Endodermal cell (in vitro differentiated cells): ENCODE data around the gene MINDY4. TPM values are rescaled to one million over a fixed set of nuclear protein-coding genes. Genes with fewer than 3 reads are reported as not detected.

Experiments
- DNase-seq: peaks from one replicate; pipeline ENCODE4 v3.0.0-alpha.2; 2017
- H3K27ac ChIP-seq: 2 replicates; pipeline ENCODE4 v1.5.1; 2013; ENCODE audit warnings: mild to moderate bottlenecking, low read depth, low read length, moderate library complexity
- H3K27me3 ChIP-seq: 2 replicates; pipeline ENCODE4 v1.6.1; 2013; ENCODE audit warnings: mild to moderate bottlenecking, low read length, moderate library complexity; ENCODE audit not compliant: insufficient read depth, control insufficient read depth, poor library complexity, severe bottlenecking
- H3K36me3 ChIP-seq: 2 replicates; pipeline ENCODE4 v1.7.0; 2013; ENCODE audit warnings: mild to moderate bottlenecking, low read length, moderate library complexity; ENCODE audit not compliant: control insufficient read depth, insufficient read depth
- H3K4me1 ChIP-seq: one replicate; pipeline ENCODE4 v1.7.0; 2013; ENCODE audit warnings: low read length; ENCODE audit not compliant: control insufficient read depth, insufficient read depth
- H3K4me3 ChIP-seq: 2 replicates; pipeline ENCODE4 v1.5.1; 2013; ENCODE audit warnings: mild to moderate bottlenecking, low read length, moderate library complexity
- H3K9ac ChIP-seq: 2 replicates; pipeline ENCODE4 v1.6.1; 2013; ENCODE audit warnings: mild to moderate bottlenecking, low read length, moderate library complexity; ENCODE audit not compliant: poor library complexity, severe bottlenecking; ENCODE audit errors: extremely low read depth
- H3K9me3 ChIP-seq: 2 replicates; pipeline ENCODE4 v1.6.1; 2013; ENCODE audit warnings: mild to moderate bottlenecking, low read length, moderate library complexity; ENCODE audit not compliant: control insufficient read depth
- H3K27ac Mint-ChIP-seq: 2 replicates; pipeline ENCODE4 v1.8.0; 2020; ENCODE audit warnings: mixed read lengths
- H3K27me3 Mint-ChIP-seq: 2 replicates; pipeline ENCODE4 v1.8.0; 2021; ENCODE audit warnings: mild to moderate bottlenecking, mixed read lengths; ENCODE audit not compliant: insufficient read depth
- H3K36me3 Mint-ChIP-seq: 2 replicates; pipeline ENCODE4 v1.8.0; 2020; ENCODE audit warnings: low read depth, mixed read lengths
- H3K4me1 Mint-ChIP-seq: 2 replicates; pipeline ENCODE4 v1.8.0; 2020; ENCODE audit warnings: mixed read lengths
- H3K4me3 Mint-ChIP-seq: 2 replicates; pipeline ENCODE4 v1.8.0; 2020; ENCODE audit warnings: mild to moderate bottlenecking, moderate library complexity, mixed read lengths
- H3K9me3 Mint-ChIP-seq: 2 replicates; pipeline ENCODE4 v1.8.0; 2020; ENCODE audit warnings: mild to moderate bottlenecking, mixed read lengths
- WGBS, 2 experiments: methylation state at CpG; one replicate each; pipeline versions ENCODE4 v1.1.5 to v1.1.7; 2013; ENCODE audit warnings: missing lambda C conversion rate in 2 of 2, mixed read lengths in 1 of 2; ENCODE audit not compliant: insufficient coverage in 1 of 2, insufficient read length in 1 of 2; 5-methylcytosine and 5-hydroxymethylcytosine counted together
- total RNA-seq, 2 donors: library from RNA; stranded (reverse); fragmentation: NEBNext Ultra II Directional in 1 of 2; extraction: Animal tissue kit (Norgen Biotek cat#: 25700) in 1 of 2; gene quantifications; 2 replicates in 1 of 2; 3 replicates in 1 of 2; pipeline ENCODE4 v1.2.1, GENCODE V29; 2021
- TF ChIP-seq, protein P1 (sequence below): fragments of 200-600 bp; sonication (generic); conservative IDR thresholded peaks from 2 replicates; pipeline ENCODE4 v1.5.0; 2021; ENCODE audit warnings: antibody characterized with exemption, mild to moderate bottlenecking

Gene MINDY4
- total RNA-seq, 2 donors from 2014 or later: 7.2 to 8.1 TPM

DNA sequence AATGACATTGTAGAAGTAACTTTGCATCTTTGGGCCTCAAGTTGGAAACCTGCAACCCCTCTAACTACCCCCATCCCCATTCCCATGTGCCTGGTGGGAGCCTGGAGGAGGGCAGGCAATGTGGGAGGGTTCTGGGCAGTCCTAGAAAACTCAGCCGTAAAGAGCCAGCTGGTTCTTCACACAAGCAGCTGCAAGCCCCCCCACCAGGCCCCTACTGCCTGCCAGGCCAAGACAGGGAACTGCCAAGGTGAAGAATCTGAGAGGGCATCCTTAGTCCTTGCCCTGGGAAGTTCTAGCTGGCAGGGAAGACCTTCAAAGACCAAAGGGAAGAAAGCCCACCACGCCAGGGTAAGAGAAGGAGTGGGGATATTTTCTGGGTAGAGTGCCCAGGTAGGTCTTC lies 31.5 kb upstream of the MINDY4 start:
- TF ChIP-seq, protein P1, sequence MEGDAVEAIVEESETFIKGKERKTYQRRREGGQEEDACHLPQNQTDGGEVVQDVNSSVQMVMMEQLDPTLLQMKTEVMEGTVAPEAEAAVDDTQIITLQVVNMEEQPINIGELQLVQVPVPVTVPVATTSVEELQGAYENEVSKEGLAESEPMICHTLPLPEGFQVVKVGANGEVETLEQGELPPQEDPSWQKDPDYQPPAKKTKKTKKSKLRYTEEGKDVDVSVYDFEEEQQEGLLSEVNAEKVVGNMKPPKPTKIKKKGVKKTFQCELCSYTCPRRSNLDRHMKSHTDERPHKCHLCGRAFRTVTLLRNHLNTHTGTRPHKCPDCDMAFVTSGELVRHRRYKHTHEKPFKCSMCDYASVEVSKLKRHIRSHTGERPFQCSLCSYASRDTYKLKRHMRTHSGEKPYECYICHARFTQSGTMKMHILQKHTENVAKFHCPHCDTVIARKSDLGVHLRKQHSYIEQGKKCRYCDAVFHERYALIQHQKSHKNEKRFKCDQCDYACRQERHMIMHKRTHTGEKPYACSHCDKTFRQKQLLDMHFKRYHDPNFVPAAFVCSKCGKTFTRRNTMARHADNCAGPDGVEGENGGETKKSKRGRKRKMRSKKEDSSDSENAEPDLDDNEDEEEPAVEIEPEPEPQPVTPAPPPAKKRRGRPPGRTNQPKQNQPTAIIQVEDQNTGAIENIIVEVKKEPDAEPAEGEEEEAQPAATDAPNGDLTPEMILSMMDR: no peak
- H3K9me3 ChIP-seq: no peaks in the 10 kb centered on the region
- WGBS, 2 experiments: 97% methylated on average over 2 of the region's 2 CpGs; no CpG with 5 or more reads in 1 of the 2 experiments
- Mint-ChIP-seq H3K4me1 (no peaks in the 10 kb centered on the region), H3K36me3 (no peaks in the 10 kb centered on the region), H3K4me3 (no peak overlapping the region), H3K27me3 (peaks cover 22% of the 10 kb centered on the region), H3K9me3 (peaks cover 6% of the 10 kb centered on the region), H3K27ac (no peak overlapping the region)
- H3K4me1 ChIP-seq: no peaks in the 10 kb centered on the region
- no peaks in the 10 kb centered on the region for H3K27me3 ChIP-seq
- H3K9ac ChIP-seq: no peak overlapping the region
- no peak overlapping the region for H3K4me3 ChIP-seq
- H3K36me3 ChIP-seq: no peaks in the 10 kb centered on the region
- no peak overlapping the region for H3K27ac ChIP-seq
- no peak for DNase-seq

DNA sequence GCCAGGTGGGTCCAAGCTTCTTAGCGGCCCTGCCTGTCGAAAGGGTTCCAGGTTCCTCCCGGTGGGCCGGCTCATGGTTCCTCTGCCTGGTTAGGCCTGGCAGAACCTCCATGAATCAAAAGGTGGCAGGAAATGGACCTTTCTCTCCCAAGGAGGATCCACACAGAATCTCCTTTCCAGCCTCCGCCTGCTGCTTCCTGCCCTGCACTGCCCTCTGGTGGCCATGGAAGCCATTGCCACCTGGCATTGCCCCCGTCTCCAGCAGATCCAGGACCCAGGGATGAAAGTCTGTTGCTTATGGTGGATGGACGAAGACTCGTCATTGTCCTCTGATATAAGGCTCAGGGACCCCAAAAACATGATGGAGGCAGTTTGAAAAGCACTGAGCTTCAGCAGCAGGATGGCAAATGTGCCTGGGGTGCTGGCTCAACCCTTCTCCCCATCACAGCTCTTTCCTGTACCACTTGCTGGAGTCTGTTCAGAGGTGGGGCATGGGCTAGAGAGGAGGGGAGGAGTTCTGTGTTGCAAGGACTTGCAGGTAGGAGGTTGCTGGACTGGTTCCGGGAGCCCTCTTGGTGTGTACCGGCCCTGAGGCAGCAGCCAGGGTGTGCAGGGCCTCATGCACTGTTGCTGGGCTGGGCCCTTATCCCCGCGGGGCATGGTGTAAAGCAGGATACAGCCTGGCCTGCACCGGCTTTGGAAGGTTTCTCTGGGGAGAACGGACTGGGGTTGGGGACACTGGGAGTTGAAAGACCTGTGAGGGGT lies 30.6 kb upstream of the MINDY4 start:
- no peaks in the 10 kb centered on the region for H3K4me1 Mint-ChIP-seq
- Histone ChIP-seq H3K36me3 (no peaks in the 10 kb centered on the region), H3K4me1 (no peaks in the 10 kb centered on the region), H3K27ac (no peak overlapping the region), H3K4me3 (no peak overlapping the region), H3K27me3 (no peaks in the 10 kb centered on the region), H3K9me3 (no peaks in the 10 kb centered on the region), H3K9ac (no peak overlapping the region)
- H3K36me3 Mint-ChIP-seq: no peaks in the 10 kb centered on the region
- peak; percentile 95 for DNase-seq
- peaks cover 16% of the 10 kb centered on the region for H3K27me3 Mint-ChIP-seq
- H3K9me3 Mint-ChIP-seq: no peaks in the 10 kb centered on the region
- TF ChIP-seq, protein P1: peak; percentile 98
- 42 to 51% methylated on average over 12 to 14 of the region's 14 CpGs for WGBS, 2 experiments
- H3K27ac Mint-ChIP-seq: no peak overlapping the region
- H3K4me3 Mint-ChIP-seq: no peak overlapping the region

DNA sequence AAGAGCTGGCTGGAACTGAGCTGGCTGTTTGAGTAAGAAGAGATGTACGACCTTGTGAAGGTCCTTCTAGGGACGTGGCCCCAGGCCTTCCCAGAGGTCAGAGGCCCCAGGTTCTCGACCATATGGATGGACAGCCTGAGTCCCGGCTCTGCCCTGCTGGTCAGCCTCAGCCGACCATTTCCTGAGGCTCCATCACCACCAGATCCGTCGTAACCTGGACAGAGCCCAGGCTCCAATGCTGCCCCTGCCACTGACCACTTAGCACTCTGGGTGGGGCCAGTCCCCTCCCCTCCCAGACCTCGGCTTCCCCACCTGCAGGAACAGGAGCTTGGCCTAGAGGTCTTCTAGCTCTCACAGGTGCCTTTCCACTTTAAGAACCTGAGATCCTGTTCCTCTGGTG lies 29.9 kb upstream of the MINDY4 start:
- no peaks in the 10 kb centered on the region for H3K4me1 ChIP-seq
- DNase-seq: peak; percentile 32
- no peaks in the 10 kb centered on the region for H3K36me3 ChIP-seq
- H3K9ac ChIP-seq: no peak overlapping the region
- no peak overlapping the region for H3K27ac ChIP-seq
- H3K9me3 Mint-ChIP-seq: no peaks in the 10 kb centered on the region
- WGBS, 2 experiments: 87 to 93% methylated on average over 5 to 8 of the region's 8 CpGs
- no peaks in the 10 kb centered on the region for H3K36me3 Mint-ChIP-seq
- H3K27me3 Mint-ChIP-seq: peaks cover 16% of the 10 kb centered on the region
- no peak overlapping the region for H3K4me3 ChIP-seq
- H3K27me3 ChIP-seq: no peaks in the 10 kb centered on the region
- no peaks in the 10 kb centered on the region for H3K9me3 ChIP-seq
- H3K4me1 Mint-ChIP-seq: no peaks in the 10 kb centered on the region
- TF ChIP-seq, protein P1: no peak
- no peak overlapping the region for H3K4me3 Mint-ChIP-seq
- H3K27ac Mint-ChIP-seq: no peak overlapping the region
